OCI-M2 (cell line): ENCODE measurements around the gene GHRH.

Experiments used
- DNase-seq: peaks from one replicate; lab custom pipeline; 2025; ENCODE audit not compliant: unreplicated experiment; lab: John Stamatoyannopoulos, UW

Gene GHRH

DNA sequence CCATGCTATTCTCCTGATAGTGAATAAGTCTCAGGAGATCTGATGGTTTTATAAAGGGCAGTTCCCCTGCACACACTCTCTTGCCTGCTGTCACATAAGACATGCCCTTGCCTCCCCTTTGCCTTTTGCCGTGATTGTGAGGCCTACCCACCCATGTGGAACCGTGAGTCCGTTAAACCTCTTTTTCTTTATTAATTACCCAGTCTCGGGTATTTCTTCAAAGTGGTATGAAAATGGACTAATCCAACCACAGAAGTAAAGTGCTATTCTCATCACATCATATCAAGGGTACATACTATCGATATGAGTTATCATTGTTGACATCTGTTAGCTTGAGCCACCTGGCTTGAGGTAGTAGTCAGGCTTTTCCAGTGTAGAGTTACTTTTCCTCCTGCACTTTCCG, 30.1 kb upstream of the GHRH start:
- no peak for DNase-seq

GRCh38 chr20:37290158-37290810, 28.7 kb upstream of the GHRH start:
- no peak for DNase-seq

DNA sequence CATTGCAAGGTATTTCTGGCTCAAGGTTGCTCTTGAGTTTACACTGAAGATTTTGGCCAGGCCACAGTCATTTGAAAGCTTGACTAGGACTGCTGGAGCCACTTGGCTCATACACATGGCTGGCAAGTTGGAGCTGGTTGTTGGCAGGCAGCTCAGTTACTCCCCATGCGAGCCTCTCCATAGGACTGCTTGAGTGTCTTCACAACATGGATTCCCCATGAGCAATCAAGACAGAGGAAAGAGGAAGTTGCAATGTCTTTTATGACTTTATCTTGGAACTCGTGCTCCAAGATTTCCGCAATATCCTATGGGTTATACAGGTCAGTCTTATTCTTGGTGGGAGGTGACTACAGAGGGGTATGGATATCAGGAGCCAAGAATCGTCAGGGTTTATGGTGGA, 26.5 kb upstream of the GHRH start:
- no peak for DNase-seq

DNA sequence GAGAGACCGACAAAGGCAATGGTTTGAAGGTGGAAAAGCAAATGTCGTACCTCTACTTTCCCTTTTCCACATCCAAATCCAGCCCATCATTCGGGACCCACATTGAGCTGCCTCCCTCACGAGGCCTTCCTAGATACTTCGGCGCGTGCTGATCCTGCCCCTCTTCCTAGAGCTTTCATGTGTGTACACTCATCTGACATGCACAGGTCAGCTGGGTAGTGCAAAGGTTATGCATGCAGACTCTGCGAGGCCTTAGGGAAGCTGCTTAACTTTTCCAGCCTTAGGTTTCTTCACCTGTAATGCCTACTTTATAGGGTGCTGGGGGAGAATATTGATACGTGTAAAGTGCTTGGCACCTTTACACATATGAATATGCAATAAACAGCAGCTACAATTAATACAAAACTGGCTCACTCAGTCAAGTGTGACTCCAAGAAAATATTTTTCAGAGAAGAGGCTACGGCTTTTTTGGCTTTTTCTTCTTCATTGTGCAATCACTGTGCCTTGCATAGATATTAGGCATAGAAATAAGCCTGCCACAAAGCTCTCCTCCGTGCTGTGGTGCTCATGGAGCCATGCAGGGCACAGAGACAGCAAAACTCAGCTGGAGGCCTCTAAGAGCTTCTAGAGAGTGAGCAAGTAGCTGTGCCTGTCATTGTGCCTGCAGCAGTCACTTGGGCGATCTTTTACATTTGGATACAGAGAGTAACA, 24.2 kb upstream of the GHRH start:
- no peak for DNase-seq

- no peak for DNase-seq
Observed at GRCh38 chr20:37284691-37285161, 23.1 kb upstream of the GHRH start.

- DNase-seq = no peak
Observed at GRCh38 chr20:37283530-37284195, 22.0 kb upstream of the GHRH start.

- DNase-seq = no peak
Observed at GRCh38 chr20:37282556-37282955, 20.9 kb upstream of the GHRH start.

DNA sequence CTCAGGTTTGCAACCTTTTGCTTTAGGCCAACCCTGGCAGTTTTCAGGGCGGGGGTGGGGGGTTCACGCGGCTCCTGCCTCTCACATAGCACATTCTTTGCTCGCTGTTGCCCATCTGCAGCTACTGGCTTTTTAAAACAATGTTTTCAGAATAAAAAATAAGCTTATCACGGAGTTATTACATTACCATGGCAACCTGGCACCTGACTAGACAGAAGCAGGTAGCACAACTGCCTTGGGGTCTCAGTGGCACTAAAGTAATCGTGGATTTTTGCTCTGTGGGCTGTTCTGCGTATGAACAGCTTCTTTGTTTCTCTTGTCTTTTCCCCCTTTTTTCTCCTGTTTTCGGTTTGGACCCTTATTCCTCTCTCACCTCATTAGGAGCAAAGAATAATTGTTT, 18.8 kb upstream of the GHRH start:
- DNase-seq = no peak

DNA sequence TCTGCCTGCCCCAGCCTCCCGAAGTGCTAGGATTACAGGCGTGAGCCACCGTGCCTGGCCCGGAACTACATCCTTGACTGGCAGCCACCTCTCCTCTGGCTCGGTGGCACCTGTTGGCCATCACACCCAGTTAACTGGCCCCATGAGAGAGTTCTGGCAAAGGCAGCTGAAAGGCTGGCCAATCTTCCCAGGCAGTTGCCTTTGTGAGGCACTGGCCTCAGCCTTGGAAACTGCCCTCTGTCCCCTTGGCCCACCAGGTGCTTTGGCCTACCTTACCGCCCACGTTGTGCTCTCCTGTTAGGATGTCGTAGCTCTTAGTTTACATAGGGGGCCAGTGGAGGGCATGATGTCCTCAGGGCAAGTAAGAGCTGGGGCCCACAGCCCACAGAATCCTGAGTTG, 18.2 kb upstream of the GHRH start:
- DNase-seq = no peak

DNA sequence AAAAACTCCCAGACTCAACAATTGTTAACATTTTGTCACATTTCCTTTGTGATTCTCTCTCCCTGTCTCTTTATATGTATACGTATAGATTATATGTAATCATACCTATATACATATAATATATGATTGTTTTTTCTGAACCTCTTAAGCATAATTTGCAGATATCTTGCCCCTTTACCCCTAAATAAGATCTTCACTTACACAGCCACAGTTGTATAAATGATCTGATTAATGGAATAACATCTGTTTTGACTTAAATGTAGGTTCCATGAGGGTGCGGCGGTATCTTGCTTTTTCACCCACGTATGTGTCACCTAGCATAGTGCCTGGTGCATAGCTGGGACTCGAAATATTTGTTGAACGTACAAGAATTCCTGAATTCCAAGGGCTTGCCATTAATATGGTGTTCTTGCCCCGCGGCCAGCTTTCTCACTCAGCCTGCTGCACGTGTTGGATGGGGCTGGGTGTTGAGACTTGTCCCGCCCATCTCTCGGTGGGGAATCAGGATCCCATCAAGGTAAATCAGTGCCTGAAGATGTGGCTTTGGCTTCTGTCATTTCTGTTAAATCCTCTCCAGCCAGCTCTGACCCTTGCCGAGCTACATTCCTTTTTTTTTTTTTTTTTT, 17.5 kb upstream of the GHRH start:
- DNase-seq = no peak

- no peak for DNase-seq
Observed at GRCh38 chr20:37277253-37277593, 15.6 kb upstream of the GHRH start.

GRCh38 chr20:37276494-37277252, 15.1 kb upstream of the GHRH start:
- no peak for DNase-seq

DNA sequence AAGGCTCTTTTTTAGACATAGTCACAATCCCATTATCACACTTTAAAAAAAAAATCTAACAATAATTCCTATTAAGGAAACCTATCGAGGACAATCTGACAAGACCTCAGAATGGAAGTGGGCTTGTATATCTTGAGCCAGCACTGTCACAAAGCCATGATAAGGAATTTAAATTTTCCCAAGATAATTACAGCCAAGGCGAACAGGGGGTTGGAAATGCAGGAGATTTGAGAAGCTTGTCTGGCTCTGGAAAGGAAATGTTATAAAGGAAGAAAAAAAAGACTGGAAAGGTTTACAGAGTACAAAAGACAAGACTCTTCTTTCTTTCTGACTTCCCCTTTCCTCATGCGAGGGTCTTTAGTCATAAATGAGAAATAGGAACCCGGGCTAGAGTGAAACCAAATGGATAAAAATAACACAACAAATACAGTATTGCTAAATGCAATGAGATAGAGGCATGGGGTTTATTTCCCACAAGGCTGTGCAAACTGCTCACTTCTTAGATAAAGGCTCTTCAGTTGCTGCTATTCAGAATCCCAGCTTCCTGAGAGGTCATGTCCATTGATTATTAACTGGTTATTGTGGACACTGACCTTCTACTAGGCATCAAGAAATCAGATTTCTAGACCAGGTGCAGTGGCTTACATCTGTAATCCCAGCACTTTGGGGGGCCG, 13.4 kb upstream of the GHRH start:
- no peak for DNase-seq

- DNase-seq = no peak
Observed at GRCh38 chr20:37273988-37274387, 12.4 kb upstream of the GHRH start.

- DNase-seq = no peak
Observed at GRCh38 chr20:37271421-37271768, 9.8 kb upstream of the GHRH start.

GRCh38 chr20:37270576-37271420, 9.2 kb upstream of the GHRH start:
- DNase-seq = no peak

GRCh38 chr20:37267667-37268313, 6.2 kb upstream of the GHRH start:
- no peak for DNase-seq

DNA sequence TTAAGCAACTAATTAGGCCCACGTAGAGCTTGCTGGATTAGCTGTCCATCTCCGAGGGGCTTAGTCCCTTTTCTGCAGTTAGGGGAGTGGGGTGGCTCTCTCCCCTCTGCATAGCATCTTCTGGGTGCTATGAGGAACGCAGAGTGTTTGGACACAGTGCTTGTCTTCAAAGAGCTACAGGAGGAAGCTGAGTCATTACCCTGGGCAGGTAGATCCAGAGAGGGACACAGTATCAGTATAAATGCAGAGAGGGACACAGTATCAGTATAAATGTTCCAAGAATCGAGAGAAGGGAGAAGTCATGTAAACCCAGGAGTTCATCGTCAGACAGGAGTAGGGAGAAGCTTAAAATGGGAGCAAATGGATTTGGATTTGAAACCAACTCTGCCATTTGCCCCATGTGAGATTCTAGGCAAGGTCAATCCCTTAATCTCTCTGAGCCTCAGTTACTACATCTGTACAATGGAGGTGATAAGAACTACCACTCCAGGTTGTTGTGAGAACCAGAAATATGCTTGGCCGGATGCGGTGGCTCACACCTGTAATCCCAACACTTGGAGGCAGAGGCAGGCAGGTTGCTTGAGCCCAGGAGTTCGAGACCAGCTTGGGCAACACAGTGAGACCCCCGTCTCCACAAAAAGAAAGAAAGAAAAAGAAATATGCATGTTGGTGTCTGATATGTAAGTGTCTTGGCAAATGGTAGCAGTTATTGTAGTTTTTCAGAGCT, 5.5 kb upstream of the GHRH start:
- DNase-seq = no peak

DNA sequence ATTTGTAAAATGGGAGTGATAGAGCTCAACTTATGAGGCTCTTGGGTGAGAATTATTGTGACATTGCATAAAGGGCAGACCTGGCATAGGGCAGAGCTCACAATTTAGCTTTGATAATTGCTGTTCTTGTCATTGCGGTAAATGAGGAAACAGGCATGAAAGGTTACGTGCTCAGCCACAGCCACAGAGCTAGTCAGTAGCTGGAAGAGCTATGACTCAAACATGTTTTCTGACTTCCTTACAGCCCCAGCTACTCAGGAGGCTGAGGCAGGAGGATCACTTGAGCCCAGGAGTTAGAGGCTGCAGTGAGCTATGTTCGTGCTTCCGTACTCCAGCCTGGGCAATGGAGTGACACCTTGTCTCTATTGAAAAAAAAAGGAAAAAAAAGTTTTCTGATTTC, 3.5 kb upstream of the GHRH start:
- DNase-seq = no peak
